HG03575 (cell line): Measurements from ENCODE around the gene TBC1D7.

ENCODE experiments used
- ATAC-seq: cut with Tn5 transposase; IDR thresholded peaks from one replicate; pipeline ENCODE4 v1.9.1; 2021; ENCODE audit not compliant: unreplicated experiment, insufficient number of reproducible peaks, low FRiP score; ENCODE audit errors: extremely low read depth

TBC1D7 gene

DNA sequence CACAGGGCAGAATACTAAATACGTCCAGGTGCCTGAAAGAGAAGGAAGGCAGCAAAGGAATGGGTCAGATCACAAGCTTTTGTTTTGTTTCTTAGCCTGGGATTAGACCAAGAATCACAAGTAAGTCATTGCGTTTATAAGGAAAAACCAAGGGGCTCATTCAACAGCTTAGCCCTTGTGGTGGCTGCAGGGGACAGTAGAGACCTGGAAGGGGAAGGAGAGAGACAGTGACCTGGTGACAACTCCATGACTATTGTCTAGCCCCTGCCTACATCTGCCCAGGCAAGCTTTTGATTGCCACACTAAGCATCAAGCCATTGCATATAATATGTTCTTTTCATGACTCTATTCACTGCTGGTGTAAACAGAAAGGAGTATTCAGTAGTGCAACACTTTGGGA is 30.2 kb upstream of the TBC1D7 start:
- ATAC-seq: no peak

GRCh38 chr6:13357551-13358075 is 29.3 kb upstream of the TBC1D7 start:
- ATAC-seq: no peak

DNA sequence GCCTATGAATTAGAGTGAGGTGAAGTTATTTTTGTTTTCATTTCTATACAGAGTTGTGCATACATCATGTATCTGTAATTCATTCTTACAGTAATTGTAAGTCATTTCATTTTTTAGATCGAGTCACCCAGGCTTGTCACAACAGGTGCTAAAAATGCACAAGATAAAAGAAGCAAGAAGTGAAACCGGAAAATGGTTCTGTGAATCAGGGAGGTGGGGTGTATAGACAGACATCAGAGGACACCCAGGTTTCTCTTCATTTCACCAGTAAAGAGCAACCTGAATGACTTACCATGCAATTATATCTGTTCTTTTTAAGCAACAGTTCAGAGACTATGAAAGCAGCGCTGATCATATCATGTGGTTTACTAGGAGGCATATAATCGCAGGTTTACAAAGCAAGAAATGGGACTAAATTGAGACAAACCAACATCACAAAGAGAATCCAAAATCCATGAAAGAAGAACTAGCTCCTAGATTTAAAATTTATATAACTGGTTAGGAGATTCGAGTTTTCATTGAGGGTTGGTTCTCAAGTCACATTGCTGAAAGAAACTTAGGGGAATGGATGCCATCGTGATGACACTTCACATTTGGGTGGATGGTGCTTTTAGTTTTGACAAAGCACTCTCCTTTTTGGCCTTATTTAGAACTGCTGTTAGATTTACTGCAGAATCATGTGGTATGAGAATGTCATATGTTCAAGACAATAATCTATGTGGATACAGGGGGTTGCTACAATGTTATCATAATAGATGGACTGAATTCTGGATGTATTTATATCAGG is 27.9 kb upstream of the TBC1D7 start:
- peak; percentile 80 for ATAC-seq

GRCh38 chr6:13355043-13355945 is 27.0 kb upstream of the TBC1D7 start:
- no peak for ATAC-seq

DNA sequence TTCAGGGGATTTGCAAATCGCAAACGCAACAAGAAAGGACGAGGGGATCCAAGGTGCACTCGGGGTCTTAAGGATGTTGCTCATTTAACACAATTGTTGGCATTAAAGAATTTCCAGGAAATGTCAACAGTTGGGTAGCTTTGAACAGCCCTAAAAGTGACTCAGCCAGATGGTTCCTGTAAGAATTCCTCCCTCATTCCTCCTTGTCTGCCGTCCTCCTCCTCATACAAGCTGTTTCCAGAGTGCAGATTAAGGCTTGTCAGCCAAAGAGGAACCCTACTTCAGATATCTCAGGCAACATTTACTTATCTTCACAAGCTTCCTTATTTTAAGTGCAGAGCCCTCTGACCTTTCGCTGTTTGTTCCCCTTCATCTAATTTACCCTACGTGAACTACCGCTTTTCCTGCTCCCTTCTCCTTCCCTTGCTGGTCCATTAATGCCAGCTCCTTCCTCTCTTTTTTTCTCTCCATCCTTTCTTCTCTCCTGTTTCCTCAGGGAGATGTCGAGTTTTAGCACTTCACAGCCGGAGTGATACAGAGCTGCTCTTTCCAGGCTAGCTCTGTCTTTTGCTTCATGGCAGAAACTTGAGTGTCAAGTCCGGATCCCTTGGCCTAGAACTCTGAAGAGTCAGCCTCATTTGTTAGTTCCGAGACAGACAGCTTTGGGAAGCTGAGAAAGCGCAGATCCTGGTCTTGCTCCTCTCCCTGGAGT is 26.1 kb upstream of the TBC1D7 start:
- ATAC-seq: no peak

- ATAC-seq: no peak
Observed at GRCh38 chr6:13352165-13352564, 23.8 kb upstream of the TBC1D7 start.

- ATAC-seq: no peak
Observed at GRCh38 chr6:13351271-13351670, 22.9 kb upstream of the TBC1D7 start.

GRCh38 chr6:13349811-13350506 is 21.6 kb upstream of the TBC1D7 start:
- ATAC-seq: no peak

GRCh38 chr6:13348334-13349113 is 20.2 kb upstream of the TBC1D7 start:
- ATAC-seq: no peak

DNA sequence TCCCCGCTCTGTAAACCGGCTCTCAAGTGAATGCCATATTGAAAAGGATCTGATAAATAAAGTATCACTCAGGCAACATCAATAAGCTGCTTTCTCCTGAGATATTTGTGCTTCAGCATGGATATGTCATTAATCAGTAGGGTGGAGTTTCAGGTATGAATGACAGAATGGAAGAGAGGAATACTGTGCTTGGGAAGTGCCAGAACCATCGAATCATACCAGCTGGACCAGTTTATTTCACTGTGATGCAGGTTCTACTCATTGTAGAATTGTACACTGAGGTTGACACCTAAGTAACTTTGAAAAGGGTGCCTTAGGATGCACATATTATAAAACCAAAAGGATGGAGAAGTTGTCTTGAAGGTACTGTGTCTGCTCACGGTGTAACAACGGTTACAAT is 17.9 kb upstream of the TBC1D7 start:
- ATAC-seq: no peak

DNA sequence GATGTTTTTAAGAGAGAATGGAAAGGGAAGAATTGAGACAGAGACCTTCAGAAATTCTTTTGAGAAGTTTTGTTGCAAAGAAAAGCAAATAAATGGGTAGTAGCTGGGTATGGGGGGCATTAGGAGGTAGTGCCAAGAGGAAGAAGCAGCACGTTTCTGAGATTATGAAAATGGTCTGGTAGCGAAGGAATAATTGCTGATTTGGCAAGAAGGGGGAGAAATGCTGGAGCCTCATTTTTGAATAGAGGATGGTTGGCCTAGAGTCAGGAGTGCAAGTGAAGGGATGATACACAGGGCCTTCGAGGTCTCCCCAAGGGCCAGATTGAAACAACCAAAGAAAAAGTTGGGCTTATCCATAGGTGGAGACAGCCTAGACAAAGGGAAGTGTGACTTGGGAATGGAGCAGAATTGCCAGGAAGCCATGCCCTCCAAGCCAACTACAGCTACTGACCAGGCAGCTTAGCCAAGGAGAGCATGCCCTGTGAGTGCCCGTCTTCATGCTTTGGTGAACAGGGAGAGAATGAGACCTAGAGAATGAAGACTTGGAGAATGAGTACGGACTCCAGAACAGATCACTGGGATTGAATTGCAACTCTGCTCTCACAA is 14.2 kb upstream of the TBC1D7 start:
- ATAC-seq: no peak

DNA sequence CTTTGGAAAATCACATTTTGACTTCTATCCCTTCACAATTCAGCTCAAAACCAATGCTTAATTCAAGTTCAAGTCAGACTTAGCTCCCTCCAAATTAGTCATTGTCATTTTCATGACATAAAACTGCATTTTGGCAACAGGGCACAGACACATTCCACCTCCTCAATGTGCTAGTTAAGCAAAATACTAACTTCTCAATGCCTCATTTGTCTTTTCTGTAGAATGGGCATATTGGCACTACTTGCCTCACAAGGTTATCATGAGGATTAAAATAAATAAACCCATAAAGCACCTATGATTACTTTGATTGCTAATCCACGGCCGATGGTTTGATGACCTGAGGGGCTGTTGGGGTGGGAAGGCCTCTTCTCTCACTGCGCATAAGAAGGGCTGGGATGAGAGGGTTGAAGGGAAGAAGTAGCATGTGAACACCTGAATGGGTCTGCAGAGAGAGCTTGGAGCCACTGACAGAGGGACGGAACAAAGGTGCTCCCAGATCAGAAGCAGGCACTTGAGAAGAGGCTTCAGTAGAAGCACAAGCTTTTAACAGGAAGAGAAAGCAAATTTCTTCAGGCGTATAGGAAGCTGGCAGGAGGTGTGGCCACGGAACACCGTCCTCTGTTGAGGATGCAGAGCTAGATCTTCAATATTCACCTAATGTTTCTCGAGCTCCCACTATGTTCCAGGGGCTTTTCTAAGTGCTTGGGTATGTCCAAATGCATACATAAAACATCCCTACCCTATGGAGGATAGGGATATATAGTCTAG is 11.7 kb upstream of the TBC1D7 start:
- ATAC-seq: no peak

DNA sequence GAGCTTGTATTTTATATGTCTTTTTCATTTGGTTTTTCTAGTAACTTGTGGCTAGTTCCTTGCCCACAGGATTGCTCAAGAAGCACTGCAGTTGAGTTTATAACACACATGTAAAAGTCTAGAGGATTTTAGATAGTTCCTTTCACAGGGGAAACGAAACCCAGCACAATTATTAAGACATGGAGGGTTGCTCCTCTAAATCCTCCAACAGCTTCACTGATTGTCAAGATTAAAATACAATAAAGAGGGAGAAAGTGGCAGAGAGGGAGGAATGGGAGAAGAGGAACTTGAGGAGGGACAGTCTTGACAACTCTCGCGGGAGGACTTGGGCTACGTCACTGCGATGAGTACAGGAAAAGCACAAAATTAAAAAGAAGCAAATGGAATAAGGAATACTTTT is 9.7 kb upstream of the TBC1D7 start:
- no peak for ATAC-seq

GRCh38 chr6:13336553-13336952 is 8.2 kb upstream of the TBC1D7 start:
- ATAC-seq: no peak

DNA sequence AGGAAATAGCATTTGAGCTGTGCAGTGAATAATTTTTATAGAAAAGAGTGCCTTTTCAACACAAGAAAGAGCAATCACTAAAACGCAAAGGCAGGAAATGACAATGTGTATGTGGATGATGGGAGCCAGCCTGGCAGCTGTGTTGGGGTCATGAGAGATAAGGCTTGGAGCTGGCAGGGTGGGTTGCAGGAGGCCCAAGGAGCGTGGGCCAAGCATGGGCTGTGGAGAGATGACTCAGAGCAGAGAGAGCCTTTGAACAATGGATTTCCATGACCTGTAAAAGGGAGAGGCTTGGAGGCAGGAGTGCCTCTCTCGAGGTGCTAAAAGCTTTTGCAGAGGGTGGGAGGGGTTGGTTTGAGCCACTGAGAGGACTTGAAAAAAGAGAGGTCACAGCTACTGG is 6.6 kb upstream of the TBC1D7 start:
- ATAC-seq: no peak

DNA sequence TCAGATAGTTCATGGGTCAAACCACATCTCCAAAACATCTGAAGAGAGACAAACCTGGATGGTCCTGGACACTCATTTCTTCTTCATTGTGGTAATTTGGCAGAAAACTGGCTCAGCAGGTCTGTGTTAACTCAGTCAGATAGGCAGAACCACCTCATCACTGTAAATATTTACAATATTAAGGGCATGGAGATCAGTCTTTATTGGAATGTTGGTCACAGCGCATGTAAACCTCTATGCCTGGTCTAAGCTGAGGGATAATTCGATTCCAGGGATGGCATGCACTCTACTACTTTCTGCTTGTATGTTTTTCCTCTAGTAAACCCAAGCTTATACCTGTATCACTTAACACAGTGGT is 4.0 kb upstream of the TBC1D7 start:
- no peak for ATAC-seq
